GM23338 (cell line): ENCODE measurements around the gene PRELID1. TPM values are rescaled to one million over a fixed set of nuclear protein-coding genes. Genes with fewer than 3 reads are reported as not detected.

Source experiments
- ATAC-seq: fragments of 200-7000 bp; cut with Tn5 transposase; 3 replicates; pipeline ENCODE4 v1.9.1; 2020
- DNase-seq: peaks from one replicate; pipeline ENCODE4 v3.0.0-alpha.2; 2015; ENCODE audit warnings: low spot score
- H2AFZ ChIP-seq: fragments of 200-600 bp; sonication (generic); 2 replicates; pipeline ENCODE4 v1.8.0; 2016; ENCODE audit warnings: antibody characterized with exemption, mild to moderate bottlenecking, moderate library complexity
- H3F3A ChIP-seq: fragments of 200-600 bp; sonication (generic); replicated peaks from 2 replicates; pipeline ENCODE4 v1.8.0; 2017; ENCODE audit warnings: antibody characterized with exemption, mixed run types, low read depth
- H3K27ac ChIP-seq: fragments of 200-600 bp; sonication (generic); 2 replicates; pipeline ENCODE4 v1.6.1; 2016; ENCODE audit warnings: low read depth
- H3K27me3 ChIP-seq: fragments of 200-600 bp; sonication (generic); 2 replicates; pipeline ENCODE4 v1.8.0; 2016; ENCODE audit warnings: mild to moderate bottlenecking, mixed run types, moderate library complexity; ENCODE audit not compliant: insufficient read depth
- H3K36me3 ChIP-seq: fragments of 200-600 bp; sonication (generic); 2 replicates; pipeline ENCODE4 v1.8.0; 2016; ENCODE audit warnings: mild to moderate bottlenecking; ENCODE audit not compliant: insufficient read depth
- H3K4me1 ChIP-seq: fragments of 200-600 bp; sonication (generic); 2 replicates; pipeline ENCODE4 v1.8.0; 2016; ENCODE audit warnings: mild to moderate bottlenecking, moderate library complexity; ENCODE audit not compliant: insufficient read depth
- H3K4me2 ChIP-seq: fragments of 200-600 bp; sonication (generic); 2 replicates; pipeline ENCODE4 v1.7.1; 2017; ENCODE audit warnings: mixed run types
- H3K4me3 ChIP-seq: fragments of 200-600 bp; sonication (generic); 2 replicates; pipeline ENCODE4 v1.6.1; 2016; ENCODE audit warnings: mixed run types
- H3K79me2 ChIP-seq: fragments of 200-600 bp; sonication (generic); replicated peaks from 2 replicates; pipeline ENCODE4 v1.8.0; 2017; ENCODE audit warnings: mild to moderate bottlenecking; ENCODE audit not compliant: insufficient read depth
- H3K9me2 ChIP-seq: fragments of 200-600 bp; sonication (generic); 2 replicates; pipeline ENCODE4 v1.8.0; 2017; ENCODE audit not compliant: insufficient read depth
- H4K20me1 ChIP-seq: fragments of 200-600 bp; sonication (generic); replicated peaks from 2 replicates; pipeline ENCODE4 v1.8.0; 2017; ENCODE audit warnings: mild to moderate bottlenecking; ENCODE audit not compliant: insufficient read depth
- H3K27ac Mint-ChIP-seq: 2 replicates; pipeline ENCODE4 v1.8.0; 2020; ENCODE audit warnings: inconsistent platforms, mild to moderate bottlenecking, moderate library complexity, mixed read lengths
- H3K27me3 Mint-ChIP-seq: 3 replicates; pipeline ENCODE4 v1.8.0; 2022; ENCODE audit warnings: low read depth, mild to moderate bottlenecking, moderate library complexity, mixed read lengths, inconsistent platforms; ENCODE audit not compliant: insufficient read depth, poor library complexity
- H3K36me3 Mint-ChIP-seq: 3 replicates; pipeline ENCODE4 v1.8.0; 2021; ENCODE audit warnings: low read depth, mild to moderate bottlenecking, inconsistent platforms, moderate library complexity, mixed read lengths
- H3K4me1 Mint-ChIP-seq: 3 replicates; pipeline ENCODE4 v1.8.0; 2020; ENCODE audit warnings: mild to moderate bottlenecking, inconsistent platforms, mixed read lengths
- H3K4me3 Mint-ChIP-seq: 3 replicates; pipeline ENCODE4 v1.8.0; 2021; ENCODE audit warnings: moderate library complexity, mild to moderate bottlenecking, inconsistent platforms, mixed read lengths
- H3K9me3 Mint-ChIP-seq: 3 replicates; pipeline ENCODE4 v1.8.0; 2020; ENCODE audit warnings: moderate library complexity, mild to moderate bottlenecking, inconsistent platforms, mixed read lengths
- EZH2 ChIP-seq: fragments of 200-600 bp; sonication (generic); IDR thresholded peaks from one replicate; pipeline ENCODE4 v1.8.0; 2017; ENCODE audit warnings: antibody characterized with exemption, mild to moderate bottlenecking, low read depth; ENCODE audit not compliant: unreplicated experiment
- EZH2phosphoT487 ChIP-seq: fragments of 200-600 bp; sonication (generic); IDR thresholded peaks from one replicate; pipeline ENCODE4 v1.8.1; 2018; ENCODE audit warnings: antibody characterized with exemption; ENCODE audit not compliant: unreplicated experiment
- JUNB ChIP-seq: IDR thresholded peaks from one replicate; pipeline ENCODE4 v1.6.1; 2016; ENCODE audit warnings: antibody characterized with exemption; ENCODE audit not compliant: unreplicated experiment
- STAT1 ChIP-seq: IDR thresholded peaks from one replicate; pipeline ENCODE4 v1.6.1; 2016; ENCODE audit warnings: antibody characterized with exemption; ENCODE audit not compliant: unreplicated experiment
- polyA plus RNA-seq: library from polyadenylated mRNA; unstranded; fragments of >200 nt; fragmentation: Nextera tagmentation; extraction: Ambion mirVana; gene quantifications from 2 replicates; pipeline ENCODE4 v1.2.1, GENCODE V29; 2016
- total RNA-seq: library from RNA; depleted of rRNA; stranded (reverse); fragments of >200 nt; shearing (Covaris generic); gene quantifications from 2 replicates; pipeline ENCODE4 v1.2.3, GENCODE V29; 2014
- TF ChIP-seq, protein P1 (sequence below): fragments of 250-450 bp; sonication (Bioruptor Pico); IDR thresholded peaks from 2 replicates; pipeline ENCODE4 v1.5.0; 2020; ENCODE audit warnings: mild to moderate bottlenecking, moderate library complexity
- TF ChIP-seq, protein P2 (sequence below), 2 experiments: fragments of 200-600 bp in 1 of 2; sonication (generic) in 1 of 2; conservative IDR thresholded peaks; 2 replicates each; pipeline versions ENCODE4 v1.5.1 to v1.6.1; 2016 to 2017; ENCODE audit warnings: antibody characterized with exemption in 2 of 2, low read depth in 2 of 2, mild to moderate bottlenecking in 2 of 2, moderate library complexity in 1 of 2
- TF ChIP-seq, protein P3 (sequence below): IDR thresholded peaks from 2 replicates; pipeline ENCODE4 v1.6.1; 2016; ENCODE audit warnings: antibody characterized with exemption

Gene PRELID1
- total and polyA plus RNA-seq, 2 experiments from 2014 or later, result 328 to 349 TPM

DNA sequence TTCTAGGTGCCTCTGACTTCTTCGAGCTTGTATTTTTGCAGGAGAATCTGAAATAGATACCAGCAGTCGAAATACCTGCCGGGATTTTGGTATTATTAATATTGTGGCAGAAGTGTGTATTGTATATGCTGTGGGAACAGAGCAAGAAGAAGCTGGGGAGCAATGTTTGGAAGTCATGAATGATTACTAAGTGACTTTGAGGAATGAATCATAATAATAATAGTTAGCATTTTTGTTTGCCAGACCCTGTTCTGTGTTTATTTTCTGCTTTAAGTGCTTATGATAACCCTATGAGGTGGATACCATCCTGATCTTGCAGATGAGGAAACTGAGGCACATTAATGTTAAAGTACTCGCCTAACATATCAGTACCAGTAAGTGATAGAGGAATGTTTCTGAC lies 32.5 kb upstream of the PRELID1 start:
- peaks cover 6% of the 10 kb centered on the region for H3K27me3 Mint-ChIP-seq
- peaks cover 87% of the 10 kb centered on the region for H3K36me3 Mint-ChIP-seq
- no peaks in the 10 kb centered on the region for H3K4me1 Mint-ChIP-seq
- Histone ChIP-seq H3F3A (peaks cover 3% of the 10 kb centered on the region; the same call in 1 of the 2 replicates), H3K79me2 (peaks cover 11% of the 10 kb centered on the region; the same call in 1 of the 2 replicates), H4K20me1 (peaks cover 30% of the 10 kb centered on the region), H3K9me2 (no peaks in the 10 kb centered on the region), H3K4me2 (no peak overlapping the region), H3K4me3 (no peak overlapping the region), H2AFZ (no peak overlapping the region), H3K27me3 (no peaks in the 10 kb centered on the region), H3K4me1 (no peaks in the 10 kb centered on the region), H3K27ac (no peak overlapping the region), H3K36me3 (peaks cover 68% of the 10 kb centered on the region)
- no peak overlapping the region for H3K4me3 Mint-ChIP-seq
- TF ChIP-seq, protein P1, sequence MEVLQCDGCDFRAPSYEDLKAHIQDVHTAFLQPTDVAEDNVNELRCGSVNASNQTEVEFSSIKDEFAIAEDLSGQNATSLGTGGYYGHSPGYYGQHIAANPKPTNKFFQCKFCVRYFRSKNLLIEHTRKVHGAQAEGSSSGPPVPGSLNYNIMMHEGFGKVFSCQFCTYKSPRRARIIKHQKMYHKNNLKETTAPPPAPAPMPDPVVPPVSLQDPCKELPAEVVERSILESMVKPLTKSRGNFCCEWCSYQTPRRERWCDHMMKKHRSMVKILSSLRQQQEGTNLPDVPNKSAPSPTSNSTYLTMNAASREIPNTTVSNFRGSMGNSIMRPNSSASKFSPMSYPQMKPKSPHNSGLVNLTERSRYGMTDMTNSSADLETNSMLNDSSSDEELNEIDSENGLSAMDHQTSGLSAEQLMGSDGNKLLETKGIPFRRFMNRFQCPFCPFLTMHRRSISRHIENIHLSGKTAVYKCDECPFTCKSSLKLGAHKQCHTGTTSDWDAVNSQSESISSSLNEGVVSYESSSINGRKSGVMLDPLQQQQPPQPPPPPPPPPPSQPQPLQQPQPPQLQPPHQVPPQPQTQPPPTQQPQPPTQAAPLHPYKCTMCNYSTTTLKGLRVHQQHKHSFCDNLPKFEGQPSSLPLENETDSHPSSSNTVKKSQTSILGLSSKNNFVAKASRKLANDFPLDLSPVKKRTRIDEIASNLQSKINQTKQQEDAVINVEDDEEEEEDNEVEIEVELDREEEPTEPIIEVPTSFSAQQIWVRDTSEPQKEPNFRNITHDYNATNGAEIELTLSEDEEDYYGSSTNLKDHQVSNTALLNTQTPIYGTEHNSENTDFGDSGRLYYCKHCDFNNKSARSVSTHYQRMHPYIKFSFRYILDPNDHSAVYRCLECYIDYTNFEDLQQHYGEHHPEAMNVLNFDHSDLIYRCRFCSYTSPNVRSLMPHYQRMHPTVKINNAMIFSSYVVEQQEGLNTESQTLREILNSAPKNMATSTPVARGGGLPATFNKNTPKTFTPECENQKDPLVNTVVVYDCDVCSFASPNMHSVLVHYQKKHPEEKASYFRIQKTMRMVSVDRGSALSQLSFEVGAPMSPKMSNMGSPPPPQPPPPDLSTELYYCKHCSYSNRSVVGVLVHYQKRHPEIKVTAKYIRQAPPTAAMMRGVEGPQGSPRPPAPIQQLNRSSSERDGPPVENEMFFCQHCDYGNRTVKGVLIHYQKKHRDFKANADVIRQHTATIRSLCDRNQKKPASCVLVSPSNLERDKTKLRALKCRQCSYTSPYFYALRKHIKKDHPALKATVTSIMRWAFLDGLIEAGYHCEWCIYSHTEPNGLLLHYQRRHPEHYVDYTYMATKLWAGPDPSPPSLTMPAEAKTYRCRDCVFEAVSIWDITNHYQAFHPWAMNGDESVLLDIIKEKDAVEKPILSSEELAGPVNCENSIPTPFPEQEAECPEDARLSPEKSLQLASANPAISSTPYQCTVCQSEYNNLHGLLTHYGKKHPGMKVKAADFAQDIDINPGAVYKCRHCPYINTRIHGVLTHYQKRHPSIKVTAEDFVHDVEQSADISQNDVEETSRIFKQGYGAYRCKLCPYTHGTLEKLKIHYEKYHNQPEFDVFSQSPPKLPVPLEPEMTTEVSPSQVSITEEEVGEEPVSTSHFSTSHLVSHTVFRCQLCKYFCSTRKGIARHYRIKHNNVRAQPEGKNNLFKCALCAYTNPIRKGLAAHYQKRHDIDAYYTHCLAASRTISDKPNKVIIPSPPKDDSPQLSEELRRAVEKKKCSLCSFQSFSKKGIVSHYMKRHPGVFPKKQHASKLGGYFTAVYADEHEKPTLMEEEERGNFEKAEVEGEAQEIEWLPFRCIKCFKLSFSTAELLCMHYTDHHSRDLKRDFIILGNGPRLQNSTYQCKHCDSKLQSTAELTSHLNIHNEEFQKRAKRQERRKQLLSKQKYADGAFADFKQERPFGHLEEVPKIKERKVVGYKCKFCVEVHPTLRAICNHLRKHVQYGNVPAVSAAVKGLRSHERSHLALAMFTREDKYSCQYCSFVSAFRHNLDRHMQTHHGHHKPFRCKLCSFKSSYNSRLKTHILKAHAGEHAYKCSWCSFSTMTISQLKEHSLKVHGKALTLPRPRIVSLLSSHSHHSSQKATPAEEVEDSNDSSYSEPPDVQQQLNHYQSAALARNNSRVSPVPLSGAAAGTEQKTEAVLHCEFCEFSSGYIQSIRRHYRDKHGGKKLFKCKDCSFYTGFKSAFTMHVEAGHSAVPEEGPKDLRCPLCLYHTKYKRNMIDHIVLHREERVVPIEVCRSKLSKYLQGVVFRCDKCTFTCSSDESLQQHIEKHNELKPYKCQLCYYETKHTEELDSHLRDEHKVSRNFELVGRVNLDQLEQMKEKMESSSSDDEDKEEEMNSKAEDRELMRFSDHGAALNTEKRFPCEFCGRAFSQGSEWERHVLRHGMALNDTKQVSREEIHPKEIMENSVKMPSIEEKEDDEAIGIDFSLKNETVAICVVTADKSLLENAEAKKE, result no peak
- TF ChIP-seq, protein P2, sequence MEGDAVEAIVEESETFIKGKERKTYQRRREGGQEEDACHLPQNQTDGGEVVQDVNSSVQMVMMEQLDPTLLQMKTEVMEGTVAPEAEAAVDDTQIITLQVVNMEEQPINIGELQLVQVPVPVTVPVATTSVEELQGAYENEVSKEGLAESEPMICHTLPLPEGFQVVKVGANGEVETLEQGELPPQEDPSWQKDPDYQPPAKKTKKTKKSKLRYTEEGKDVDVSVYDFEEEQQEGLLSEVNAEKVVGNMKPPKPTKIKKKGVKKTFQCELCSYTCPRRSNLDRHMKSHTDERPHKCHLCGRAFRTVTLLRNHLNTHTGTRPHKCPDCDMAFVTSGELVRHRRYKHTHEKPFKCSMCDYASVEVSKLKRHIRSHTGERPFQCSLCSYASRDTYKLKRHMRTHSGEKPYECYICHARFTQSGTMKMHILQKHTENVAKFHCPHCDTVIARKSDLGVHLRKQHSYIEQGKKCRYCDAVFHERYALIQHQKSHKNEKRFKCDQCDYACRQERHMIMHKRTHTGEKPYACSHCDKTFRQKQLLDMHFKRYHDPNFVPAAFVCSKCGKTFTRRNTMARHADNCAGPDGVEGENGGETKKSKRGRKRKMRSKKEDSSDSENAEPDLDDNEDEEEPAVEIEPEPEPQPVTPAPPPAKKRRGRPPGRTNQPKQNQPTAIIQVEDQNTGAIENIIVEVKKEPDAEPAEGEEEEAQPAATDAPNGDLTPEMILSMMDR (conservative IDR thresholded peaks at IDR 0.05; ENCODE audit: low read depth in 2 of 2), result no peak
- TF ChIP-seq JUNB, result no peak
- no peak for TF ChIP-seq STAT1
- no peak for TF ChIP-seq EZH2
- no peak for TF ChIP-seq EZH2phosphoT487
- TF ChIP-seq, protein P3, sequence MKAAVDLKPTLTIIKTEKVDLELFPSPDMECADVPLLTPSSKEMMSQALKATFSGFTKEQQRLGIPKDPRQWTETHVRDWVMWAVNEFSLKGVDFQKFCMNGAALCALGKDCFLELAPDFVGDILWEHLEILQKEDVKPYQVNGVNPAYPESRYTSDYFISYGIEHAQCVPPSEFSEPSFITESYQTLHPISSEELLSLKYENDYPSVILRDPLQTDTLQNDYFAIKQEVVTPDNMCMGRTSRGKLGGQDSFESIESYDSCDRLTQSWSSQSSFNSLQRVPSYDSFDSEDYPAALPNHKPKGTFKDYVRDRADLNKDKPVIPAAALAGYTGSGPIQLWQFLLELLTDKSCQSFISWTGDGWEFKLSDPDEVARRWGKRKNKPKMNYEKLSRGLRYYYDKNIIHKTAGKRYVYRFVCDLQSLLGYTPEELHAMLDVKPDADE, result no peak
- ATAC-seq (no peak), DNase-seq (no peak)
- H3K9me3 Mint-ChIP-seq, result no peaks in the 10 kb centered on the region; the same call in 2 of the 3 replicates
- H3K27ac Mint-ChIP-seq, result no peak overlapping the region
